Inflammatory macrophage (primary cell): ENCODE data around the gene ASCC3.

Experiments used
- DNase-seq, 2 donors: peaks; one replicate each; pipeline ENCODE4 v3.0.0-alpha.2; 2020 to 2022

ASCC3 gene

GRCh38 chr6:100633096-100633777 is 247.9 kb downstream of the ASCC3 start:
- DNase-seq: peak in 1 of 2 donors; percentile 3

- peak in 1 of 2 donors; percentile 30 for DNase-seq
Observed at GRCh38 chr6:100630536-100630935, 250.6 kb downstream of the ASCC3 start.

- DNase-seq: peak; percentile 43 to 57
Observed at GRCh38 chr6:100627911-100628758, 253.0 kb downstream of the ASCC3 start.

DNA sequence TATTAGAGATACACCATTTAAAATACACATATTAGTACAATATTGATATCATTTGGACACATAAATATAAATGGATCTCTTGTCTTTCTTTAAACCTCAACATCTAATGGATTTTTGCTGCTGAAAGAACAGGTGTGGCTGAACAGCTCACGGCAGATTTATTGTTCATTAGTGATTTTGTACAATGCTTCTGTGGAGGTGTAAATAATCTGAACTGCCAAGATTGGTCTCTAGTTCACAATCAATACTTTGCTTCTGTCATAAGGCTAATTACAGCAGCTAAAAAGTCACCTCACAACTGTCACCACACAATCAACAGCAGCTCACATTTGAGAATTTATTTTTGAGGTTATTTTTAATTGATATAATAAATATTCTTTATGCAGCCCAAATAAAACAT is 254.4 kb downstream of the ASCC3 start:
- no peak for DNase-seq

GRCh38 chr6:100622907-100623692 is 258.0 kb downstream of the ASCC3 start:
- DNase-seq: no peak

DNA sequence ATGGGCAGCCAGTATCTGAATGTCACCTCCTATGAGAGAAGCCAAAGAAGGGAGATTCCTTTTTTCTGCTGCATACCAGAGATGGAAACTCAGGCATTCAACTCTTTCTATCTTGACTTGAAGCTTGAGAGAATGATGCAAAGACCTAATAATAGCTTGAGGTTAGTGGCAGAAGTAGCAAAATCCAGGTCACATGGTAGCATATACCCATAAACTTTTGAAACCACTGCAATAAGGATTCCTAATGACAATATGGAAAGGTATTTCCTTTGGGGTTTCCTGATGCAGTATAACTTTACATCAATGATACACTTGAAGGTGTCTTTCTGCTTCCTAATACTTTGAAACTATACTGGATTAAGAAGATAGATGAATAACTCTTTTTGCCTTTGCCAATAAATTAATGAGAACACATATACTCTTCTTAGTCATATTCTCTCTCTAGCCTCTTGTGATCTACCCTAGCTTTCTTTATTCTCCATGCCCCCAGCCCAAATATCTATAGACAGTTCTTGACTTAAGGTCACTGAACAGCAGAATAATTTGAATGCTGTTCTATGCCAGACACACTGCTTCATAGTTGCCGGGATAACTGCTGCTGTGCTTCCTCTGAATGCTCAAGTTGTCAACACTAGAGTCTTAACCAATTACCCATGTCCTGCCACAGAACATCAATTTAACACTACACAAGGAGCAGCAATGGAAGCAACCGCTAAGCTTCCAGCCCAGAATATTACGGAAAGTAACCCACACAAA is 260.9 kb downstream of the ASCC3 start:
- DNase-seq: no peak

DNA sequence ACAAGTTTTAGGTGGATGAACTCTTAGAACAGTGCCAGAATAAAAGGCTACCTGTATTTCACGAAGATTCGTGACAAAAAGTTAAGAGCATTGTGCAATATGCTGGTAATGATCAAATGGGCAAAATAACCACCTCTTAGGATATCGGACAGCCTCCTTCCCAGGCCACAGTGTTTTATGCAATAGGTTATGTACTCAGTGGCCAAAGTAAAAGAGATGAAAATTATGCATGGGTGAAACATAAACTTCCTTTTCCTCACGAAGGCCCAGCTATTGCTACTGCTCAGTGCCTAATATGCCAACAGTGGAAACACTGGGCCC is 262.8 kb downstream of the ASCC3 start:
- DNase-seq: no peak

GRCh38 chr6:100617633-100618350 is 263.3 kb downstream of the ASCC3 start:
- peak; percentile 9 to 22 for DNase-seq

GRCh38 chr6:100614933-100615332 is 266.2 kb downstream of the ASCC3 start:
- DNase-seq: no peak

GRCh38 chr6:100614386-100614785 is 266.7 kb downstream of the ASCC3 start:
- DNase-seq: no peak

DNA sequence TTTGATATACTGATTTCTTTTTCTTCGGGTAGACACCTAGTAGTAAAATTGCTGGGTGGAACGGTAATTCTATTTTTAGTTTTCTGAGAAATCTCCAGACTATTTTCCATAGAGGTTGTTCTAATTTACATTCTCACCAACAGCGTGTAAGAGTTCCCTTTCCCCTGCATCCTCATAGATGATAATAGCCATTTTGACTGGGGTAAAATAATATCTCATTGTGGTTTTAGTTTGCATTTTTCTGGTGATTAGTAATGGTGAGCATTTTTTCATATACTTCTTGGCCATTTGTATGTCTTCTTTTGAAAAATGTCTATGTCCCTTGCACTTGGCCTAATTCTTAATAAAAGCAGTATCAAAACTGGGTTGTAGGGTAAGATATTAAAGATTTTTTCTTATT is 267.5 kb downstream of the ASCC3 start:
- DNase-seq: no peak

DNA sequence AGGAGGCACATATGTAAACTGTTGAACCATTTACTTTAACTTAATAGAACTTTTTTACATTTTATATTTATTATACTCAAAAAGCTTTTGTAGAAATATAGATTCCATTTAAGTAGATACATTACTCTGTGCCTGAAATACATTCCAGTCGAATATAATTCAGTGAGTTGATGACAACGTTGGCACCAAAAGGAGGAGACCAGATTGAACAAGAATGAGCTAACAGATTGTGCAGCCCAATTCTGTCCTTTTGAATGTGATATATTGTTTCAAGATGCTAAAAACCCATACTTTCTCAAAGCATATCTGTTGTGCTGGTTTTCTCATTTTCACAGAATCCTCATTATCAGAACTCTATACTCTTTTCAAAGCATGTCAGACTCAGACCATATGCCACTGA is 269.0 kb downstream of the ASCC3 start:
- no peak for DNase-seq

DNA sequence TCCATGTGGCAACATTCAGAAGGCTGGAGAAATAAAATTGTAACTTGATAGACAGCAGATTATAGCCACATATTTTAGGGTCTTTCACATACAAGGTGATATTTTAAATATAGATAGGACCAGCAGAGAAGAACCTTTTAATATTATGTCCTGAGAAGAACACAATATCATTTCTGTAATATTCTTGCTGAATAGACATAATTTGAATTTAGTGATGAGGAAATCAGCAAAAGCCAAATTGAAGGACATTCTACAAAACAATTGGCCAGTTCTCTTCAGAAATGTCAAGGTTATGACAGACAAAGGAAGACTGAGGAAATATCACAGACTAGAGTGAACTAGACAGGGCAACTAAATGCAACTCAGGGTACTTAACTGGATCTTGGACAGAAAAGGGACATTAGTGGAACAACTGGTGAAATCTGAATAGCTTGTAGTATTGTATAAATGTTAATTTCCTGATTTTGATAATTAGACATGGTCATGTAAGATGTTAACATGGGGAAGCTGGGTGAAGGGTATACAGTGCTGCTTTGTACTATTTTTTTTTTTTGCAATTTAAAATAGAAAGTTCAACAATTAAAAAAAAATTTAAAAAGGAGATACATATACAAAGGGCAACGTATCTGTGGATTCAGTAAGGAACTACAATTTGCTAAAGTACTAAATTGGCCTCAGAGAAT is 281.9 kb downstream of the ASCC3 start:
- DNase-seq: no peak

GRCh38 chr6:100595456-100595855 is 285.7 kb downstream of the ASCC3 start:
- no peak for DNase-seq

DNA sequence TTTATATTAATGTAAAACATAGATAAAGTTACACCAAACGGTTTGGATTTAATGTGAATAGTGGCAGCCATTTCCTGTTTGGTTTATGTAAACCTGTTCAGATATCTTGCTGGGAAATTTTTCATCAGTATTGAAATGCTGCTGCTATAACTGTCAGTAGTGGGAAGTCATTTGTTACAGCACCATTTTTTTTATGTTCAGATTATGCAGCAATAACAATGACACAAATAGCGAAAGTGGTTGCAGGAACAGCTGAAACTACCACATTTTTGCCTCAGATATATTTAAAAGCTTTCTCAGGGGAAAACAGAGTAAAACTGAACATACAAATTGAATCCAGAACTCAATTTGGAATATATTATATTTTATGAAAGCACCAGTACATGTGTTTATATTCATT is 287.6 kb downstream of the ASCC3 start:
- DNase-seq: no peak

GRCh38 chr6:100592929-100593328 is 288.2 kb downstream of the ASCC3 start:
- no peak for DNase-seq

DNA sequence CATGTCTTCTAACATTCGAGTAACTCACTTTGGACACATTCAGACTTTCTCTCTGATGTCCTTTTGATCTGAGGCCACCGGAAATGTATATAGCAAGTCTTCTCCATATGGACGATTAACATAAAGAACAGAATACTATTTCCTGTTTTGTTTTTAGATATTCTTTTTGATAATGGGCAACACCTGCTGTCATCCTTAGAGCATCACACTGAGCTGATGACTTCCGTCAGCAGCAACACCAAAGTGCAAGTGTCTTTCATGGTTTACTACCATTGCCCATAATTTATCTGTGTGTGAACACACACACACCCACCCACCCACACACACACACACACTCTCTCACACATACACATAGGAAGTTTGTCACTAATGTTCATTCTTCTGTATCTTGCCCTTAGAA is 303.7 kb downstream of the ASCC3 start:
- no peak for DNase-seq

DNA sequence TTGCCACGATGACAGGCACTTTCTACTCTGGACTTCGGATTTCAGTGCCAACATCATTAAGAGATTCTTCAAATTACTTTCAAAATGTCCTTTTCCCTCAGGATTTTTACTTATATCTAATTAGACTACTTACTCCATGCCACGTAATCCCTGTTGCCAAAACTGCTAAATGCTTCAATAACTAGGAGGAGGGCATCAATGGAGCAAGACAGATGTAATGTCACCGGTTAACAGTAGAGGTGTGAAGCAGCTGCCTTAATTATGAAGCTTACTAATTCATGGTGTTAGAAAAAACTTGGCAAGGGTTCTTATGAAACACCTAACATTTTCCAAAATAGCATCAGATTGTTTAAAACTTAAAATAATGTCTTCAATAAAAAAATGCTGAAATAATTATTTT is 305.2 kb downstream of the ASCC3 start:
- no peak for DNase-seq

- DNase-seq: no peak
Observed at GRCh38 chr6:100574836-100575235, 306.3 kb downstream of the ASCC3 start.

GRCh38 chr6:100573166-100573565 is 308.0 kb downstream of the ASCC3 start:
- DNase-seq: no peak

- DNase-seq: no peak
Observed at GRCh38 chr6:100568255-100568654, 312.9 kb downstream of the ASCC3 start.
